ENCODE results near the gene EEIG1.

The EEIG1 gene

GRCh38 chr9:127977009-127977883 is 3.5 kb downstream of the EEIG1 start:
- Histone ChIP-seq H3K4me3 (ENCODE audit: low read length) (peak overlapping the region; percentile 9), H3K4me1 (ENCODE audit: insufficient read depth, low read length) (peaks cover 62% of the 10 kb centered on the region), H3K27me3 (ENCODE audit: insufficient read depth, low read length) (no peaks in the 10 kb centered on the region), H2AFZ (ENCODE audit: low read depth, low read length) (no peak overlapping the region), H3K9me3 (ENCODE audit: low read length) (no peaks in the 10 kb centered on the region), H3K36me3 (ENCODE audit: insufficient read depth, low read length) (no peaks in the 10 kb centered on the region)

GRCh38 chr9:127976498-127976897 is 4.3 kb downstream of the EEIG1 start:
- Histone ChIP-seq H3K27me3 (ENCODE audit: insufficient read depth, low read length) (no peaks in the 10 kb centered on the region), H2AFZ (ENCODE audit: low read depth, low read length) (no peak overlapping the region), H3K4me1 (ENCODE audit: insufficient read depth, low read length) (peaks cover 65% of the 10 kb centered on the region), H3K4me3 (ENCODE audit: low read length) (no peak overlapping the region), H3K9me3 (ENCODE audit: low read length) (no peaks in the 10 kb centered on the region), H3K36me3 (ENCODE audit: insufficient read depth, low read length) (no peaks in the 10 kb centered on the region)

- H3K27me3 ChIP-seq (ENCODE audit: insufficient read depth, low read length), result no peaks in the 10 kb centered on the region
- peaks cover 69% of the 10 kb centered on the region for H3K4me1 ChIP-seq (ENCODE audit: insufficient read depth, low read length)
These were observed 5.1 kb downstream of the EEIG1 start for GRCh38 chr9:127975376-127976315.

GRCh38 chr9:127974769-127975261 is 6.0 kb downstream of the EEIG1 start:
- Histone ChIP-seq H3K4me3 (ENCODE audit: low read length) (no peak overlapping the region), H3K4me1 (ENCODE audit: insufficient read depth, low read length) (peaks cover 73% of the 10 kb centered on the region), H3K9me3 (ENCODE audit: low read length) (no peaks in the 10 kb centered on the region), H3K27me3 (ENCODE audit: insufficient read depth, low read length) (no peaks in the 10 kb centered on the region), H3K36me3 (ENCODE audit: insufficient read depth, low read length) (no peaks in the 10 kb centered on the region), H2AFZ (ENCODE audit: low read depth, low read length) (no peak overlapping the region)

More at GRCh38 chr9:127975376-127976315, 5.1 kb downstream of the EEIG1 start:
- no peaks in the 10 kb centered on the region for H3K9me3 ChIP-seq (ENCODE audit: low read length)
- H2AFZ ChIP-seq (ENCODE audit: low read depth, low read length), result no peak overlapping the region
- no peaks in the 10 kb centered on the region for H3K36me3 ChIP-seq (ENCODE audit: insufficient read depth, low read length)
- H3K4me3 ChIP-seq (ENCODE audit: low read length), result no peak overlapping the region

- Histone ChIP-seq H3K4me1 (ENCODE audit: insufficient read depth, low read length) (peaks cover 72% of the 10 kb centered on the region), H3K9me3 (ENCODE audit: low read length) (no peaks in the 10 kb centered on the region), H3K27me3 (ENCODE audit: insufficient read depth, low read length) (no peaks in the 10 kb centered on the region), H2AFZ (ENCODE audit: low read depth, low read length) (no peak overlapping the region), H3K36me3 (ENCODE audit: insufficient read depth, low read length) (no peaks in the 10 kb centered on the region), H3K4me3 (ENCODE audit: low read length) (no peak overlapping the region)
These were observed 6.6 kb downstream of the EEIG1 start for GRCh38 chr9:127974001-127974768.

GRCh38 chr9:127973169-127974000 is 7.4 kb downstream of the EEIG1 start:
- Histone ChIP-seq H3K4me1 (ENCODE audit: insufficient read depth, low read length) (peaks cover 64% of the 10 kb centered on the region), H2AFZ (ENCODE audit: low read depth, low read length) (no peak overlapping the region), H3K36me3 (ENCODE audit: insufficient read depth, low read length) (no peaks in the 10 kb centered on the region), H3K4me3 (ENCODE audit: low read length) (no peak overlapping the region), H3K9me3 (ENCODE audit: low read length) (no peaks in the 10 kb centered on the region), H3K27me3 (ENCODE audit: insufficient read depth, low read length) (no peaks in the 10 kb centered on the region)

- H2AFZ ChIP-seq (ENCODE audit: low read depth, low read length), result no peak overlapping the region
- no peaks in the 10 kb centered on the region for H3K9me3 ChIP-seq (ENCODE audit: low read length)
- peaks cover 54% of the 10 kb centered on the region for H3K4me1 ChIP-seq (ENCODE audit: insufficient read depth, low read length)
- no peak overlapping the region for H3K4me3 ChIP-seq (ENCODE audit: low read length)
- no peaks in the 10 kb centered on the region for H3K27me3 ChIP-seq (ENCODE audit: insufficient read depth, low read length)
- no peaks in the 10 kb centered on the region for H3K36me3 ChIP-seq (ENCODE audit: insufficient read depth, low read length)
These were observed 8.4 kb downstream of the EEIG1 start for GRCh38 chr9:127972236-127972871.

- Histone ChIP-seq H3K27me3 (ENCODE audit: insufficient read depth, low read length) (no peaks in the 10 kb centered on the region), H3K4me1 (ENCODE audit: insufficient read depth, low read length) (peaks cover 48% of the 10 kb centered on the region), H3K4me3 (ENCODE audit: low read length) (no peak overlapping the region), H3K9me3 (ENCODE audit: low read length) (no peaks in the 10 kb centered on the region), H3K36me3 (ENCODE audit: insufficient read depth, low read length) (no peaks in the 10 kb centered on the region), H2AFZ (ENCODE audit: low read depth, low read length) (no peak overlapping the region)
These were observed 9.2 kb downstream of the EEIG1 start for GRCh38 chr9:127971357-127972235.

- peaks cover 45% of the 10 kb centered on the region for H3K4me1 ChIP-seq (ENCODE audit: insufficient read depth, low read length)
- H2AFZ ChIP-seq (ENCODE audit: low read depth, low read length), result no peak overlapping the region
- H3K36me3 ChIP-seq (ENCODE audit: insufficient read depth, low read length), result no peaks in the 10 kb centered on the region
- no peak overlapping the region for H3K4me3 ChIP-seq (ENCODE audit: low read length)
- H3K9me3 ChIP-seq (ENCODE audit: low read length), result no peaks in the 10 kb centered on the region
- H3K27me3 ChIP-seq (ENCODE audit: insufficient read depth, low read length), result no peaks in the 10 kb centered on the region
These were observed 10.1 kb downstream of the EEIG1 start for GRCh38 chr9:127970401-127971313.

- no peak overlapping the region for H3K4me3 ChIP-seq (ENCODE audit: low read length)
- H3K27me3 ChIP-seq (ENCODE audit: insufficient read depth, low read length), result no peaks in the 10 kb centered on the region
- no peak overlapping the region for H2AFZ ChIP-seq (ENCODE audit: low read depth, low read length)
- no peaks in the 10 kb centered on the region for H3K9me3 ChIP-seq (ENCODE audit: low read length)
- H3K36me3 ChIP-seq (ENCODE audit: insufficient read depth, low read length), result no peaks in the 10 kb centered on the region
- peaks cover 35% of the 10 kb centered on the region for H3K4me1 ChIP-seq (ENCODE audit: insufficient read depth, low read length)
These were observed 11.9 kb downstream of the EEIG1 start for GRCh38 chr9:127968700-127969383.
